Mucosa of descending colon (tissue), 3 donors: ENCODE measurements around the gene COPE. TPM values are rescaled to one million over a fixed set of nuclear protein-coding genes. Genes with fewer than 3 reads are reported as not detected.

Experiments used
- ATAC-seq: fragments of 200-7000 bp; cut with Tn5 transposase; one replicate; pipeline ENCODE4 v1.9.1; 2020; ENCODE audit warnings: mild to moderate bottlenecking, moderate library complexity
- DNase-seq, 3 donors: peaks; one replicate each; pipeline ENCODE4 v3.0.0-alpha.2; 2020
- H3K36me3 ChIP-seq: fragments of 200-600 bp; one replicate; pipeline ENCODE4 v1.8.0; 2021; ENCODE audit warnings: low read depth, mild to moderate bottlenecking
- H3K4me1 ChIP-seq: fragments of 200-600 bp; one replicate; pipeline ENCODE4 v1.8.0; 2021; ENCODE audit warnings: low read depth, mild to moderate bottlenecking
- H3K4me3 ChIP-seq: fragments of 200-600 bp; one replicate; pipeline ENCODE4 v1.8.0; 2021; ENCODE audit warnings: mild to moderate bottlenecking
- H3K9me3 ChIP-seq: fragments of 200-600 bp; one replicate; pipeline ENCODE4 v1.8.0; 2021; ENCODE audit warnings: mild to moderate bottlenecking
- intact Hi-C, 2 donors: fragments of 100-400 bp; cut with DNase I in 1 of 2; cut with micrococcal nuclease in 1 of 2; formaldehyde crosslinking; loops; one replicate each; pipeline versions ENCODE4 v1.11.0 to v1.11.1; 2022; cut with DNase I, micrococcal nuclease
- long read RNA-seq, 2 donors: library from polyadenylated mRNA; unstranded; transcript quantifications; one replicate each; pipeline ENCODE4 v2.0.0, GENCODE V29; 2019 to 2021
- total RNA-seq, 3 donors: library from RNA; stranded (reverse); fragmentation: NEBNext Ultra II Directional in 2 of 3; extraction: Animal tissue kit (Norgen Biotek cat#: 25700) in 2 of 3; gene quantifications; one replicate each; pipeline versions ENCODE4 v1.2.1 to v1.2.4, GENCODE V29; 2021 to 2023
- TF ChIP-seq, protein P1 (sequence below): fragments of 200-600 bp; IDR thresholded peaks from one replicate; pipeline ENCODE4 v1.8.0; 2022; ENCODE audit warnings: antibody characterized with exemption, mild to moderate bottlenecking
- donor health status: DM: no; HTN: no; CAD: no; lungs with moderate emphysema.
- donor health status: DM: no; HTN: no; CAD: no.
- donor health status: DM: no; HTN: yes; CAD: no.

The COPE gene
- 100 to 1,000 TPM; 119 to 227 (median 176) TPM for total RNA-seq
- long read RNA-seq, donor 1, transcript COPE-202 (9 exons, 948 nt), result minor isoform, 8 of 224 reads
- long read RNA-seq, donor 1, transcript COPE-201 (10 exons, 1,141 nt), result major isoform, 187 of 224 reads
- long read RNA-seq, donor 1, partial matches to known transcripts, result 9 of 224 reads
- long read RNA-seq, donor 1, other reads (novel, unspliced or antisense), result 20 of 224 reads
- long read RNA-seq, donor 2, transcript COPE-201 (10 exons, 1,141 nt), result major isoform, 272 of 328 reads
- long read RNA-seq, donor 2, partial matches to known transcripts, result 15 of 328 reads
- long read RNA-seq, donor 2, other reads (novel, unspliced or antisense), result 35 of 328 reads

GRCh38 chr19:18919086-18919899, at the start of gene COPE, which contains the start of gene DDX49:
TSS of gene COPE (minus strand) at chr19:18919387. CDS start at chr19:18919348, 39 bp downstream.
TSS of gene DDX49 (plus strand) at chr19:18919715. CDS start at chr19:18919742, 27 bp downstream.
- H3K9me3 ChIP-seq, result no peaks in the 10 kb centered on the region
- peaks cover 25% of the 10 kb centered on the region for H3K4me1 ChIP-seq
- H3K36me3 ChIP-seq, result peaks cover 8% of the 10 kb centered on the region
- peak within 1 kb of the TSS; percentile 89 for H3K4me3 ChIP-seq
- ATAC-seq (peak; percentile 98), DNase-seq (peak; percentile 97 to 99 (median 98))
- intact Hi-C loops, result no loop called here
- TF ChIP-seq, protein P1, sequence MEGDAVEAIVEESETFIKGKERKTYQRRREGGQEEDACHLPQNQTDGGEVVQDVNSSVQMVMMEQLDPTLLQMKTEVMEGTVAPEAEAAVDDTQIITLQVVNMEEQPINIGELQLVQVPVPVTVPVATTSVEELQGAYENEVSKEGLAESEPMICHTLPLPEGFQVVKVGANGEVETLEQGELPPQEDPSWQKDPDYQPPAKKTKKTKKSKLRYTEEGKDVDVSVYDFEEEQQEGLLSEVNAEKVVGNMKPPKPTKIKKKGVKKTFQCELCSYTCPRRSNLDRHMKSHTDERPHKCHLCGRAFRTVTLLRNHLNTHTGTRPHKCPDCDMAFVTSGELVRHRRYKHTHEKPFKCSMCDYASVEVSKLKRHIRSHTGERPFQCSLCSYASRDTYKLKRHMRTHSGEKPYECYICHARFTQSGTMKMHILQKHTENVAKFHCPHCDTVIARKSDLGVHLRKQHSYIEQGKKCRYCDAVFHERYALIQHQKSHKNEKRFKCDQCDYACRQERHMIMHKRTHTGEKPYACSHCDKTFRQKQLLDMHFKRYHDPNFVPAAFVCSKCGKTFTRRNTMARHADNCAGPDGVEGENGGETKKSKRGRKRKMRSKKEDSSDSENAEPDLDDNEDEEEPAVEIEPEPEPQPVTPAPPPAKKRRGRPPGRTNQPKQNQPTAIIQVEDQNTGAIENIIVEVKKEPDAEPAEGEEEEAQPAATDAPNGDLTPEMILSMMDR, result no peak

DNA sequence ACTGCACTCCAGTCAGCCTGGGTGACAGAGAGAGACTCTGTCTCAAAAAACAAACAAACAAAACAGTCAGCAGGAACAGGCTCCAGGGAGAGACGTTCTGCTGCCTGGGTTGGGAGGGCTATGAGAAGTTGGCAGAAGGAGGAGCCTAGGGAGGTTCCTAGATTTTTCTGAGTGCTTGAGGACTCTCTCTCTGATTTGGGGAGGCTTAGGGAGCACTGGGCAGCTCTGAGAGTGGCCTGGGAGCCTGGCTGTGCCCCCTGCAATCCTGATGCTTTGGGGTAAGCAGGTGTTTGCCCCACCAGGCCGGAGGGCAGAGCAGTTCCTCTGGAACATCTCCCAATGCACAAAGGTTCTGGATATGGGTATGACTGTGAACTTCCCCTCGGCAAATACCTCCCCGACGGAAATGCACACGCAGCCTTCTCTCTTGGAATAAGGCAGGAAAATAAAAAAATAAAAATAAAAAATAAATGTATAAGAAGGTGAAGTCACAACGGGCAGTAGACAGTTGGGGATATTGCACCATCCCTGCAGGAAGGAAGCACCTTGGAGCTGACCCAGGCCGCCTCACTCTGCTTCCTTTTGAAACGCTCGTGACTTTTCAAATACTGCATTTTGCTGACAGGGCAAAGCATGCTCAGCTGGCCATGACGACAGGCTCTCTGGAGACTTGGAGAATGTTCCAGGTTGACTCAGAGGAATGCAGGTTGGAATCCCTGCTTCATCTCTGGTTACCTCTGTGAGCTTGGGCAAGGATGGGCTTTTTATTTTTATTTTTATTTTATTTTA, 48.4 kb upstream of the COPE start:
- ATAC-seq (peak; percentile 25), DNase-seq (peak in 2 of 3 donors; percentile 36 to 61)
- Histone ChIP-seq H3K4me3 (no peak overlapping the region), H3K4me1 (no peaks in the 10 kb centered on the region), H3K9me3 (no peaks in the 10 kb centered on the region), H3K36me3 (no peaks in the 10 kb centered on the region)
- TF ChIP-seq, protein P1, result no peak
- intact Hi-C loops, result no loop called here

DNA sequence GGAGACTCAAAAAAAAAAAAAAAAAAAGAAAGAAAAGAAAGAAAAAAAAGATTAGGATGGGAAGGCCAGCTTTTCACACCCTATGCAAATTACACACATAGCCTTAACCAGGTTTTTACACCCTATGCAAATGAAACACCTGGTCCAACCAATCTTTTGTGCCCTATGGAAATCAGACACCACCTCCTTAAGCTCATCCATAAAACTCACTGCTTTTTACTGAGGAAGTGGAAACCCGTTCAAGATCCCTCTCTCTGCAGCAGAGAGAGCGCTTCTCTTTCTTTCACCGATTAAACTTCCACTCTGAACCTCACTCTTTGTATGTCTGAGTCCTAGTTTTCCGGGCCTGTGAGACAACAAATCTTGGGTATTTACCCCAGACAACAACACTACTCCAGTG, 47.1 kb upstream of the COPE start:
- Histone ChIP-seq H3K36me3 (no peaks in the 10 kb centered on the region), H3K4me1 (no peaks in the 10 kb centered on the region), H3K4me3 (no peak overlapping the region), H3K9me3 (no peaks in the 10 kb centered on the region)
- ATAC-seq (peak; percentile 69), DNase-seq (no peak)
- intact Hi-C loops, result no loop called here
- TF ChIP-seq, protein P1, result no peak

- no peak overlapping the region for H3K4me3 ChIP-seq
- intact Hi-C loops, result no loop called here
- H3K9me3 ChIP-seq, result no peaks in the 10 kb centered on the region
- no peak for DNase-seq
- no peaks in the 10 kb centered on the region for H3K4me1 ChIP-seq
- ATAC-seq, result no peak
- TF ChIP-seq, protein P1, result no peak
- H3K36me3 ChIP-seq, result no peaks in the 10 kb centered on the region
Measured at GRCh38 chr19:18964121-18964520, 44.9 kb upstream of the COPE start.
